GM06990 (cell line): ENCODE data around the gene GRAMD4.

Experiments used
- DNase-seq: peaks from one replicate; pipeline ENCODE4 v3.0.0-alpha.2; 2011; ENCODE audit not compliant: insufficient read length; ENCODE audit errors: extremely low read depth
- H3K27me3 ChIP-seq: replicated peaks from 2 replicates; pipeline ENCODE4 v1.6.0; 2011; ENCODE audit warnings: low read length; ENCODE audit not compliant: control insufficient read depth, insufficient read depth
- H3K36me3 ChIP-seq: 2 replicates; pipeline ENCODE4 v1.5.1; 2011; ENCODE audit warnings: low read length; ENCODE audit not compliant: control insufficient read depth, insufficient read depth
- H3K4me3 ChIP-seq: replicated peaks from 2 replicates; pipeline ENCODE4 v1.5.1; 2011; ENCODE audit warnings: low read depth, mild to moderate bottlenecking, control low read depth, low read length
- TF ChIP-seq, protein P1 (sequence below): IDR thresholded peaks from 2 replicates; pipeline ENCODE4 v1.5.1; 2011; ENCODE audit warnings: low read length, control low read depth, mild to moderate bottlenecking, inconsistent platforms; ENCODE audit not compliant: insufficient read depth, poor library complexity, severe bottlenecking

Gene GRAMD4

GRCh38 chr22:46598224-46598623 is 22.0 kb upstream of the GRAMD4 start:
- DNase-seq, result no peak
- Histone ChIP-seq H3K36me3 (no peaks in the 10 kb centered on the region), H3K27me3 (no peaks in the 10 kb centered on the region; the same call in 1 of the 2 replicates), H3K4me3 (no peak overlapping the region)
- TF ChIP-seq, protein P1, sequence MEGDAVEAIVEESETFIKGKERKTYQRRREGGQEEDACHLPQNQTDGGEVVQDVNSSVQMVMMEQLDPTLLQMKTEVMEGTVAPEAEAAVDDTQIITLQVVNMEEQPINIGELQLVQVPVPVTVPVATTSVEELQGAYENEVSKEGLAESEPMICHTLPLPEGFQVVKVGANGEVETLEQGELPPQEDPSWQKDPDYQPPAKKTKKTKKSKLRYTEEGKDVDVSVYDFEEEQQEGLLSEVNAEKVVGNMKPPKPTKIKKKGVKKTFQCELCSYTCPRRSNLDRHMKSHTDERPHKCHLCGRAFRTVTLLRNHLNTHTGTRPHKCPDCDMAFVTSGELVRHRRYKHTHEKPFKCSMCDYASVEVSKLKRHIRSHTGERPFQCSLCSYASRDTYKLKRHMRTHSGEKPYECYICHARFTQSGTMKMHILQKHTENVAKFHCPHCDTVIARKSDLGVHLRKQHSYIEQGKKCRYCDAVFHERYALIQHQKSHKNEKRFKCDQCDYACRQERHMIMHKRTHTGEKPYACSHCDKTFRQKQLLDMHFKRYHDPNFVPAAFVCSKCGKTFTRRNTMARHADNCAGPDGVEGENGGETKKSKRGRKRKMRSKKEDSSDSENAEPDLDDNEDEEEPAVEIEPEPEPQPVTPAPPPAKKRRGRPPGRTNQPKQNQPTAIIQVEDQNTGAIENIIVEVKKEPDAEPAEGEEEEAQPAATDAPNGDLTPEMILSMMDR, result no peak

GRCh38 chr22:46598737-46599424 is 21.3 kb upstream of the GRAMD4 start:
- DNase-seq, result no peak
- Histone ChIP-seq H3K27me3 (no peaks in the 10 kb centered on the region; the same call in 1 of the 2 replicates), H3K4me3 (no peak overlapping the region), H3K36me3 (no peaks in the 10 kb centered on the region)
- TF ChIP-seq, protein P1, result no peak

DNA sequence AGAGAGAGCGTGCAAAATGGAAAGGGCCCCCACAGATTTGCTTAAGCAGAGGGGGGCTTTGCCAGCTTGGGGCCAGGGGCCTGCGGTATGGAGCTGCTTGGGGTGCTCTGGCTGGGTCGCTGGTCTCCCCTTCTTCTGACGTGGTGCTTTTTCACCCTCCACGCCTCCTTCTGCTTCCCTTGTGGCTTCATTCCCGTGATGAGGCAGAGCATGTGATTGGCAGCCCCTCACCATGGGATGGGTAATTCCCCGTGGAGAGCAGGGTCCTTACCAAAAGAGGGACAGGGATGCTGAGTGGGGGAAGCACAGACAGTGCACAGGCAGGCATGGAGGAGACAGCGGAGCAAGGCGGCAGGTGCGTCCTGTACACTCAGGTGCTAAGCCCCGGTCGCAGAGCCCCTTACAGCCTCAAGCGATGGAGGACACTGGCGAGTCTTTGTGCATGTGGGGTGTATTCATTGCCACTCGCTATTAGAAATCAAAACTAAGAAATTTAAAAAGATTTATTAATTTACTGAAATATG is 19.9 kb upstream of the GRAMD4 start:
- no peak overlapping the region for H3K4me3 ChIP-seq
- TF ChIP-seq, protein P1, result no peak

GRCh38 chr22:46602025-46602424 is 18.2 kb upstream of the GRAMD4 start:
- no peaks in the 10 kb centered on the region for H3K36me3 ChIP-seq
- no peak for DNase-seq
- no peak overlapping the region for H3K4me3 ChIP-seq
- H3K27me3 ChIP-seq, result no peaks in the 10 kb centered on the region; the same call in 1 of the 2 replicates
- TF ChIP-seq, protein P1, result no peak

More for the DNA sequence above, 19.9 kb upstream of the GRAMD4 start:
- DNase-seq, result no peak
- no peaks in the 10 kb centered on the region; the same call in 1 of the 2 replicates for H3K27me3 ChIP-seq
- no peaks in the 10 kb centered on the region for H3K36me3 ChIP-seq

- Histone ChIP-seq H3K4me3 (no peak overlapping the region), H3K27me3 (no peaks in the 10 kb centered on the region; the same call in 1 of the 2 replicates), H3K36me3 (no peaks in the 10 kb centered on the region)
- no peak for DNase-seq
- TF ChIP-seq, protein P1, result no peak
Measured at GRCh38 chr22:46604306-46604690, 15.9 kb upstream of the GRAMD4 start.
